HG02981 (cell line): ENCODE measurements around the gene RBP5.

Source experiments
- ATAC-seq: cut with Tn5 transposase; IDR thresholded peaks from one replicate; pipeline ENCODE4 v1.9.1; 2021; ENCODE audit warnings: mild to moderate bottlenecking, moderate library complexity; ENCODE audit not compliant: unreplicated experiment

RBP5 gene

GRCh38 chr12:7128681-7129286 is at the start of gene RBP5:
Gene RBP5, minus strand, starts transcription at chr12:7128889. Its CDS starts 114 bp downstream, at chr12:7128775.
- no peak for ATAC-seq

- ATAC-seq, result no peak
Measured at GRCh38 chr12:7178481-7178880, 49.8 kb upstream of the RBP5 start.

- no peak for ATAC-seq
Measured at GRCh38 chr12:7176595-7176994, 47.9 kb upstream of the RBP5 start.

- no peak for ATAC-seq
Measured at GRCh38 chr12:7175493-7175892, 46.8 kb upstream of the RBP5 start.

GRCh38 chr12:7171854-7172253 is 43.2 kb upstream of the RBP5 start:
- ATAC-seq, result no peak

- ATAC-seq, result no peak
Measured at GRCh38 chr12:7169951-7170350, 41.3 kb upstream of the RBP5 start.

GRCh38 chr12:7162691-7163114 is 34.0 kb upstream of the RBP5 start:
- ATAC-seq, result no peak

- ATAC-seq, result no peak
Measured at GRCh38 chr12:7161811-7162210, 33.1 kb upstream of the RBP5 start.

GRCh38 chr12:7161327-7161726 is 32.6 kb upstream of the RBP5 start:
- no peak for ATAC-seq

- ATAC-seq, result no peak
Measured at GRCh38 chr12:7160183-7160582, 31.5 kb upstream of the RBP5 start.

GRCh38 chr12:7158781-7159609 is 30.3 kb upstream of the RBP5 start:
- ATAC-seq, result no peak

- no peak for ATAC-seq
Measured at GRCh38 chr12:7157391-7157790, 28.7 kb upstream of the RBP5 start.

- no peak for ATAC-seq
Measured at GRCh38 chr12:7156259-7157197, 27.8 kb upstream of the RBP5 start.

- no peak for ATAC-seq
Measured at GRCh38 chr12:7155471-7156034, 26.9 kb upstream of the RBP5 start.

GRCh38 chr12:7154901-7155470 is 26.3 kb upstream of the RBP5 start:
- ATAC-seq, result no peak

- no peak for ATAC-seq
Measured at GRCh38 chr12:7154042-7154441, 25.4 kb upstream of the RBP5 start.

GRCh38 chr12:7152818-7153217 is 24.1 kb upstream of the RBP5 start:
- ATAC-seq, result no peak

- ATAC-seq, result no peak
Measured at GRCh38 chr12:7151532-7151931, 22.8 kb upstream of the RBP5 start.

GRCh38 chr12:7150841-7151240 is 22.2 kb upstream of the RBP5 start:
- ATAC-seq, result no peak

- no peak for ATAC-seq
Measured at GRCh38 chr12:7150356-7150755, 21.7 kb upstream of the RBP5 start.

GRCh38 chr12:7146906-7147305 is 18.2 kb upstream of the RBP5 start:
- ATAC-seq, result no peak
